Calu3 (cell line): Measurements from ENCODE around the gene CRYBG1. TPM values are rescaled to one million over a fixed set of nuclear protein-coding genes. Genes with fewer than 3 reads are reported as not detected.

ENCODE experiments used
- BruUV-seq: library from RNA; stranded (reverse); fragments of 400-500 nt; replicated peaks from 2 replicates; lab custom pipeline; 2021; lab: Mats Ljungman, UMichigan
- CTCF ChIA-PET: fragments of 300-600 bp; sonication (Branson Sonifier 250); formaldehyde crosslinking; loops from one replicate; lab custom pipeline; 2022; ENCODE audit warnings: antibody characterized with exemption; lab: Charles Lee
- DNase-seq: peaks from one replicate; pipeline ENCODE4 v3.0.0; 2022
- H3K27ac Mint-ChIP-seq: one replicate; pipeline ENCODE4 v1.8.0; 2022; ENCODE audit warnings: mixed read lengths; ENCODE audit not compliant: unreplicated experiment
- H3K27me3 Mint-ChIP-seq: one replicate; pipeline ENCODE4 v1.8.0; 2022; ENCODE audit warnings: mixed read lengths; ENCODE audit not compliant: unreplicated experiment
- H3K36me3 Mint-ChIP-seq: one replicate; pipeline ENCODE4 v1.8.0; 2022; ENCODE audit warnings: mild to moderate bottlenecking, moderate library complexity, mixed read lengths; ENCODE audit not compliant: insufficient read depth, unreplicated experiment
- H3K4me1 Mint-ChIP-seq: one replicate; pipeline ENCODE4 v1.8.0; 2022; ENCODE audit warnings: mild to moderate bottlenecking, low read depth, mixed read lengths; ENCODE audit not compliant: unreplicated experiment
- H3K4me3 Mint-ChIP-seq: one replicate; pipeline ENCODE4 v1.8.0; 2022; ENCODE audit warnings: mild to moderate bottlenecking, low read depth, moderate library complexity, mixed read lengths; ENCODE audit not compliant: unreplicated experiment
- H3K9me3 Mint-ChIP-seq: one replicate; pipeline ENCODE4 v1.8.0; 2022; ENCODE audit warnings: low read depth, mixed read lengths; ENCODE audit not compliant: unreplicated experiment
- CTCF ChIP-seq: fragments of 200-600 bp; IDR thresholded peaks from one replicate; pipeline ENCODE4 v1.8.0; 2022; ENCODE audit warnings: antibody characterized with exemption; ENCODE audit not compliant: unreplicated experiment
- intact Hi-C: fragments of 100-400 bp; cut with micrococcal nuclease; formaldehyde crosslinking; loops from one replicate; pipeline ENCODE4 v1.10.0; 2022; ENCODE audit not compliant: unreplicated experiment
- total RNA-seq: library from RNA; stranded (reverse); gene quantifications from 2 replicates; pipeline ENCODE4 v1.2.3, GENCODE V29; 2022

The CRYBG1 gene
- total RNA-seq, 1 experiment from 2014 or later = 40.7 TPM

DNA sequence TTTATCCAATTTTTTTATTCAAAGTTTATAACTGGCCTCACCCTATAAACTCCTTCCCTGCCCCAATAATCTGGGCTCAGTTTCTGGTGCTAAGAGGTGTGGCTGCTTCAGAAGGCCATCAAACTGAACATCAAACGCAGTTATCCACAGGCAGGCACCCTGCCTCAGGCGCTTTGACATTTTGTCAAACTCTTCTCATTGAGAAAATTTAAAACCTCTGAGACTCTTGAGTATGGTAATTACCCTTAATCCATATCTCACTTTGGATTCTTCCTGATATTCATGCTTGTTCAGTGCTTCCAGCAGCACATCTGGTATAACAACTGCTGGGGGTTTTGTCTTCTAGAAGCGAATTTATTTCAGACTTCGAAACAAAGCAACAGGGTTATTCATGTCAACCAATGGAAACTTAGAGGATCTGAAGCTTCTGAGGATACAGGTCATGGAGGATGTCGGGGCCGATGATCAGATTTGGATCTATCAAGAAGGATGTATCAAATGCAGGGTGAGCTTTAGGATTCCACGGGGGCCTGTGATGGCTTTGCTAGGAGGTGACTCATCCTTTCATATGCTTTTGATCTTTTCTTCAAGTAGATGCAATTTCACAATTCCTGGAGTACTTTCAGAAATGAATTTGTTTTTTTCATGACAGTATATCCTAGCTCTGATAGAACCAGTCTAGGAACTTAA lies 200.6 kb downstream of the CRYBG1 start:
- intact Hi-C loops = no loop called here
- peaks cover 47% of the 10 kb centered on the region for H3K36me3 Mint-ChIP-seq

GRCh38 chr6:106561686-106562405 lies 201.3 kb downstream of the CRYBG1 start:
- CTCF ChIA-PET = interaction anchor here (0.8 kb wide), 1 partner anchor 552 kb away, joined by 3 read pairs; no protein-coding TSS in a partner anchor
- no peak for TF ChIP-seq CTCF
- H3K27me3 Mint-ChIP-seq = no peaks in the 10 kb centered on the region
- no peak overlapping the region for H3K4me3 Mint-ChIP-seq
- no peaks in the 10 kb centered on the region for H3K9me3 Mint-ChIP-seq
- peaks cover 42% of the 10 kb centered on the region for H3K36me3 Mint-ChIP-seq
- BruUV-seq = no TSS peak
- no peak overlapping the region for H3K27ac Mint-ChIP-seq
- DNase-seq = no peak
- intact Hi-C loops = no loop called here
- H3K4me1 Mint-ChIP-seq = no peaks in the 10 kb centered on the region

More for the DNA sequence above, 200.6 kb downstream of the CRYBG1 start:
- Mint-ChIP-seq H3K27me3 (no peaks in the 10 kb centered on the region), H3K9me3 (no peaks in the 10 kb centered on the region), H3K27ac (no peak overlapping the region), H3K4me3 (no peak overlapping the region), H3K4me1 (no peaks in the 10 kb centered on the region)
- CTCF ChIA-PET = interaction anchor here (0.8 kb wide), 1 partner anchor 553 kb away, joined by 3 read pairs; no protein-coding TSS in a partner anchor
- DNase-seq = no peak
- no peak for TF ChIP-seq CTCF
- no TSS peak for BruUV-seq

- intact Hi-C loops = no loop called here
- peaks cover 37% of the 10 kb centered on the region for H3K36me3 Mint-ChIP-seq
- no peaks in the 10 kb centered on the region for H3K9me3 Mint-ChIP-seq
- H3K27ac Mint-ChIP-seq = no peak overlapping the region
- CTCF ChIA-PET = no interaction called here
- no peak overlapping the region for H3K4me3 Mint-ChIP-seq
- no peak for DNase-seq
- no peak for TF ChIP-seq CTCF
- H3K4me1 Mint-ChIP-seq = no peaks in the 10 kb centered on the region
- no peaks in the 10 kb centered on the region for H3K27me3 Mint-ChIP-seq
- BruUV-seq = no TSS peak
Measured at GRCh38 chr6:106563614-106564013, 203.1 kb downstream of the CRYBG1 start.

DNA sequence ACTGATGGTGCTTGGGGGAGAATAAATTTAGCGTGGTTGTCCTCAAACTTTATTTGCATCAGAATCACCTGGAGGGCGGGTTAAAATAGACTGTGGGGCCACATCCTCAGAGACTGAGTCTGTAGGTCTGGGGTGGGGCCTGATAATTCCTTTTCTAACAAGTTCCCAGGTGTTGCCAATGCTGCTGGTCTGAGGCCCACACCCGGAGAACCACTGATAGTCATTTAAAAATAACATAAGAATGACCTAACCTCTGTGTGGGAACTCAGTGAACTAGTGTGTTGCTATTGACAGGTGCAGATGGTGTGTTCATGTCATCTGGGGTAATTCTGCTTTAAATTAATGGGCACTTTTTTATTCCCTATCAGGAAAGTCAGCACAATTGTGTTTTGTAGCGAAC lies 204.0 kb downstream of the CRYBG1 start:
- no peak for TF ChIP-seq CTCF
- no peak for DNase-seq
- Mint-ChIP-seq H3K36me3 (peaks cover 34% of the 10 kb centered on the region), H3K4me1 (no peaks in the 10 kb centered on the region), H3K27ac (no peak overlapping the region), H3K9me3 (no peaks in the 10 kb centered on the region), H3K27me3 (no peaks in the 10 kb centered on the region), H3K4me3 (no peak overlapping the region)
- CTCF ChIA-PET = no interaction called here
- intact Hi-C loops = no loop called here
- BruUV-seq = no TSS peak
